ENCODE results near the gene AFM.

Gene AFM, protein sequence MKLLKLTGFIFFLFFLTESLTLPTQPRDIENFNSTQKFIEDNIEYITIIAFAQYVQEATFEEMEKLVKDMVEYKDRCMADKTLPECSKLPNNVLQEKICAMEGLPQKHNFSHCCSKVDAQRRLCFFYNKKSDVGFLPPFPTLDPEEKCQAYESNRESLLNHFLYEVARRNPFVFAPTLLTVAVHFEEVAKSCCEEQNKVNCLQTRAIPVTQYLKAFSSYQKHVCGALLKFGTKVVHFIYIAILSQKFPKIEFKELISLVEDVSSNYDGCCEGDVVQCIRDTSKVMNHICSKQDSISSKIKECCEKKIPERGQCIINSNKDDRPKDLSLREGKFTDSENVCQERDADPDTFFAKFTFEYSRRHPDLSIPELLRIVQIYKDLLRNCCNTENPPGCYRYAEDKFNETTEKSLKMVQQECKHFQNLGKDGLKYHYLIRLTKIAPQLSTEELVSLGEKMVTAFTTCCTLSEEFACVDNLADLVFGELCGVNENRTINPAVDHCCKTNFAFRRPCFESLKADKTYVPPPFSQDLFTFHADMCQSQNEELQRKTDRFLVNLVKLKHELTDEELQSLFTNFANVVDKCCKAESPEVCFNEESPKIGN

DNA sequence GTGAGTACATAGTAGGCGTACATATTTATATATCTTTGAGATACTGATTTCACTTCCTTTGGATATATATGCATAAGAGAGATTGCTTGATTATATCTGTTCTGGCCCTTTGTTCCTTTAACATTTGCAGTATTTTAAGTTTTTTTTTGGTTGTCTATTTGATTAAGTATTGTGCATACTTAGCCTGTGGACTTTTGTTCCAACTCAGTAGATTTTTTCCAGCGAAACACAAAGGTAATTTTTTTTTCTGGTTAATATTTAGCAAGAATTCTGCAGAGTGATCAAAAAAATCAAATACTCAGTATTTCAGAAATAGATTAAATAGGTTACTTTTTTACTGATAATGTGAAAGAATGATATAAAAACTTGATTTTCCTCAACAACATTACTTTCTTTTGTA is at the start of gene AFM:
Gene AFM, plus strand, starts transcription at position 388 of the 400 bp plus-strand sequence. CDS start 31 bp downstream, outside the sequence.
- no peak for DNase-seq (ENCODE audit: low spot score)

DNA sequence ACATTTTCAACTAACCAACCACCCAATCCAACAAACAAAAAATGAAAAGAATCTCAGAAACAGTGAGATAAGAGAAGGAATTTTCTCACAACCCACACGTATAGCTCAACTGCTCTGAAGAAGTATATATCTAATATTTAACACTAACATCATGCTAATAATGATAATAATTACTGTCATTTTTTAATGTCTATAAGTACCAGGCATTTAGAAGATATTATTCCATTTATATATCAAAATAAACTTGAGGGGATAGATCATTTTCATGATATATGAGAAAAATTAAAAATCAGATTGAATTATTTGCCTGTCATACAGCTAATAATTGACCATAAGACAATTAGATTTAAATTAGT is 49.8 kb upstream of the AFM start:
- no peak for DNase-seq (ENCODE audit: low spot score)

DNA sequence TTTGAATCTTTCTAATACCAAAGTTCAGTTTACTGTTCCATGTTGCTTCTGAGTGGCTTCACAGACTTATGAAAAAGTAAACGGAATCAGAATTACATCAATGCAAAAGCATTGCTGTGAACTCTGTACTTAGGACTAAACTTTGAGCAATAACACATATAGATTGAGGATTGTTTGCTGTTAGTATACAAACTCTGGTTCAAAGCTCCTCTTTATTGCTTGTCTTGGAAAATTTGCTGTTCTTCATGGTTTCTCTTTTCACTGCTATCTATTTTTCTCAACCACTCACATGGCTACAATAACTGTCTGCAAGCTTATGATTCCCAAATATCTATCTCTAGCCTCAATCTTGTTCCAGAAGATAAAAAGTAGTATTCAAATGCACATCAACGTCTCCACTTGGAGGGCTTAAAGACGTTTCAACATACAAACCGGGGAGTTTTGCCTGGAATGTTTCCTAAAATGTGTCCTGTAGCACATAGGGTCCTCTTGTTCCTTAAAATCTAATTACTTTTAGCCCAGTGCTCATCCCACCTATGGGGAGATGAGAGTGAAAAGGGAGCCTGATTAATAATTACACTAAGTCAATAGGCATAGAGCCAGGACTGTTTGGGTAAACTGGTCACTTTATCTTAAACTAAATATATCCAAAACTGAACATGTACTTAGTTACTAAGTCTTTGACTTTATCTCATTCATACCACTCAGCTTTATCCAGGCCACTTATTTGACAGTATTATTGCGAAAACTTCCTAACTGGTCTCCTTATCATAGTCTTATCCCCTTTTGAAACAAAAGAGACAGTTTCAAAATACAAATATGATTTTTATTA is 49.2 kb upstream of the AFM start:
- no peak for DNase-seq (ENCODE audit: low spot score)

DNA sequence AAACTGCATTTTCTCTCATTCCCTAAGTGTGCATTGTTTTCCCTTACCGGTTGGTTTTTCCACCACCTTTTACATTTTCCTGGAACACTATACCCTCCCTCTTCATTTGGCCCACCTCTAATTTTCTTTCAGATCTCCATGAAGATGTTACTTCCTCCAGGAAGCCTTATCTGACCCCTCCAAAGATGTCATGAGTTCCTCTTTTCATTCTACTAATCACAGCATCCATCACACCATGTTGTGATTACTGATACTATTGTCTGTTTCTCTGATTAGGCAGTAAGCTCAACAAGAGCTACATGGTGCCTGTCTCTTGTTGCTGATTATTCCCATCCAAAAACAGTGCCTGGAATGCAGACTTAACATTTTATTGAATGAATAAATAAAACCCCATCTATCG is 48.4 kb upstream of the AFM start:
- no peak for DNase-seq (ENCODE audit: low spot score)

DNA sequence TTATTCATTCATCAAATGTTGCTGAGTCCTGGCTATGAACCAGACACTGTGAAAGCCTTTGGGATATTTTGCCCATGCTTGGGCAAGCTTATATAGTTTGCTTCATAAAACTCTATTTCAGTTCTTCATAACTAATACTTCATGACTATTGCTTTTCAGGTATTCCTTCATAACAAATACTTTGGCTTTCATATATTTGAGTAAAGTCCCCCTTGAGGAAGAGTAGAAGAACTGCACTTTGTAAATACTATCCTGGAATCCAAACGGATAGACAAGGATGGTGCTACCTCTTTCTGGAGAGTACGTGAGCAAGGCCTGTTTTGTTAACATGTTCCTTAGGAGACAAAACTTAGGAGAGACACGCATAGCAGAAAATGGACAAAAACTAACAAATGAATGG is 47.2 kb upstream of the AFM start:
- DNase-seq (ENCODE audit: low spot score), result no peak

DNA sequence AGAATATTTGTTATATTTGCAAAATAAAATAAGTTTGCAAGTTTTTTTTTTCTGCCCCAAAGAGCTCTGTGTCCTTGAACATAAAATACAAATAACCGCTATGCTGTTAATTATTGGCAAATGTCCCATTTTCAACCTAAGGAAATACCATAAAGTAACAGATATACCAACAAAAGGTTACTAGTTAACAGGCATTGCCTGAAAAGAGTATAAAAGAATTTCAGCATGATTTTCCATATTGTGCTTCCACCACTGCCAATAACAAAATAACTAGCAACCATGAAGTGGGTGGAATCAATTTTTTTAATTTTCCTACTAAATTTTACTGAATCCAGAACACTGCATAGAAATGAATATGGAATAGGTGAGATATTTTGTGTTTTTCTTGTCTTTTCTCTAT is 45.6 kb upstream of the AFM start, which contains the start of gene AFP:
Gene AFP, plus strand, starts transcription at position 238 of the 400 bp plus-strand sequence. Its CDS starts 42 bp downstream, at position 280.
- DNase-seq (ENCODE audit: low spot score), result no peak

DNA sequence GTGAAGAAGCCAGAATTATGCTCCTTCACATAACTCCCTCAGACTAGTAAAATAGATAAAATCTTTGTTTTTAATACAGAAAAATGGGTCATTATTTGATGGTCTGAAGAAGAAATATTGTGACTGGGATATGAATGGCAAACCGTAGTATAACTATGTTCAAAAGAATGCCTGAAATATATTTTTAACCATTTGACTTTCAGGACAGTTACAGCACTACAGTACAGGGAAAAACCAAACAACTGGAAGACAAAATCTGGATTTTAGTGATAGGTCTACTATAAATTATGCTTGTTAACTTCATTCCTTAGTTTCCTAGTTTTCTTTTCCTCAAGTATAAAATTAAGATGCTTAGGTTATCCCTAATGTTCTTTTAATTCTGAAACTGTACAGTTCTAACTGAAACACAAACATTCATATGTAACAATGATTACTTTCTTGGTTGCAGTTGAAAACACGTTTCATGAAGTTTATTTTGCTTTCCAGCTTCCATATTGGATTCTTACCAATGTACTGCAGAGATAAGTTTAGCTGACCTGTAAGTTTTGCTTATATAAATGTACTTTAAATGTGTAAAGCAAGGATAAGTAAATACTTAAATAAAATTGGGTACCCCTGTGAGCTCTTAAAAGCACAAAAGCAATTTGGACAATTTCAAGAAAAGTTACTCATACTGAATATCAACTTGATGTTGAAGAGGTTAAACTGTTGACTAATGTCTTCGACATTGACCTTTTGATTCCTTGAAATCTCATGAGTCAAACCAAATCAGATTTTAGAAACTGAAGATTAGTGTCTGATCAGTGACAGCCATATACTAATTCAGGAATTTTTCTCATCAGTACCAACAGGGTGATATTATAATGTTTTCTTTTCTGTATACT is 44.6 kb upstream of the AFM start:
- DNase-seq (ENCODE audit: low spot score), result no peak

DNA sequence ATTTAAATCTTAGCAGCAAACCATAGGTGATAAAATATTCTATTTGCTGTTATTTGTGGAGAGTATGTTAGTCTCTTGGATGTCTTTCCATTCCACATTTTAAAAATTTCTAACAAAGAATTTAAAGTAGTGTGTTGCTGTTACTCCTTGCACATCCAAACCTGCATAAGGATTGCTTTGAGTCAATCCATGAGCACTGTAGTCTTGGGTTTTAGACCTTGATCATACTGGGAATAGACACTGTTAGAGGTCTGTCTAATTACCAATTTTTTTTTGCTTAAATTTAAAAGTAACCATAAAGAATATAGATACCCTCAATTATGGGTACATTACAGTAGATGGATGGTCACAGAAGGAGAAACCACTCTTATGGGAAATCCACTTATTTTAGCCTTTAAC is 44.0 kb upstream of the AFM start:
- DNase-seq (ENCODE audit: low spot score), result no peak

DNA sequence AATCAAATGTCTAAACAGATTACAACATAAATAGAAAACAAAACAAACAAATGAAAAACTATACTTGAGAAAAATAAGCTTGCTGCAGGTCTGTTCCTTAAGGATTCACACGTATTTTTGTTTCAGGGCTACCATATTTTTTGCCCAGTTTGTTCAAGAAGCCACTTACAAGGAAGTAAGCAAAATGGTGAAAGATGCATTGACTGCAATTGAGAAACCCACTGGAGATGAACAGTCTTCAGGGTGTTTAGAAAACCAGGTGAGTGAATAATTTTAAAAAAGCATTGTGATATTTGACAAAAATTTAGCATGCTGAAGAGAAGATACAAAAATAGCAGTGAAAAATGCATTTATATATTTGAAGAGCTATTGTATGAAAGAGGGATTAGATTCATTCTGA is 43.5 kb upstream of the AFM start:
- DNase-seq (ENCODE audit: low spot score), result no peak

DNA sequence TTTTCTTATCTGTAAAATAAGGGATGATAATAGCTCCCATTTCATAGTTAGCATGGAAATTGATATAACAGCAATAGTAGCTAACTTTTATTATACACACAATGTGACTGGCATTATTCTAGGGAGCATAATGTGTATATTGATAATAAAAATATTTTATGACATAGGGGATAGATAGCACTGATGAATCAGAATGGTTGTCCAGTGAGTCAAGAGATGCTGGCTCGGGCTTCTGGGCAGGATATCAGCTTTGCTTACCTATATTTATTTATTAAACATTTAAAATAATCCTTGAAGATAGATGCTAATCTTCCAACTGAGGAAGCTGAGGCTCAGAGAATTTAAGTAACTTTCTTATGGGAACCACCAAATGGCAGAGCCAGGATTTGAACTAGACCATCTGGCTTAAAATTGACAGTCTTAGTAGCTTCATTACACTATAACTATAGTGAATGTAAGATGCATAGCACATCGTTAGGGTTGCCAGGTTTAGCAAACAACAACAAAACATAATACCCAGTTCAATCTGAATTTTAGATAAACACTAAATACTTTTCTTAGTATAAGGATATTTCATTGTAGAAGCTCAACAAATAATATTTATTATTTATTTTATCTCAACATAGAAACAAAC is 42.8 kb upstream of the AFM start:
- DNase-seq (ENCODE audit: low spot score), result no peak

DNA sequence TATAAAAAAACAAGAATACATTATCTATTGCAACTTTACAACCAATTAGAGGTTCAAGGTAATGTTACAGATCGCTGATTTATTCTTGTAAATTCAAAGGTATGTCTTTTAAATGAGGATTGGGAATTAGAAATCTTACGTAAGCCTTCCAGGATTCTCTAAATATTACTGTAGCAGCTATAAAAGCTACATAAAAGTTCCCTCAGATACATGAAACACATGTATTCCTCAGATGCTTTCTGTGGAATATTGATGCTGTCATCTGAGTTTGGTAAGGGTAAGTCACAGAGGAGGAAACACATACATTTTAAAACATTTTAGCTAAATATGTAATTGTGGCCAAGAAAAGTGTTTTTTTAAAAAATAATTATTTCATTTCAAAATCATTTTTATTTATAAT is 42.1 kb upstream of the AFM start:
- DNase-seq (ENCODE audit: low spot score), result no peak

DNA sequence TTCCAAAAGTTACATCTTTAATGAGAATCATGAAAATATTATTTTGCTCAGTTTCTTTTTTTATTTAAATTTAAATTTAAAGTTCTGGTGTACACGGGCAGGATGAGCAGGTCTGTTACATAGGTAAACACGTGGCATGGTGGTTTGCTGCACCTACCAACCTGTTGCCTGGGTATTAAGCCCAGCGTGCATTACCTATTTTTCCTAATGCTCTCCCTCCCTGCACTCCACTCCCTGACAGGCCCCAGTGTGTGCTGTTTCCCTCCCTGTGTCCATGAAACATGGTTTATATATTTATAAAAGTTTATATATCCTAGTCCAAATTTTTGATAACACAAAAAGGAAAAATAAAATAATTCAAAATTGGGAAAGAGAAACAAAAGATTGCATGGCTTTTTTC is 41.6 kb upstream of the AFM start:
- no peak for DNase-seq (ENCODE audit: low spot score)

DNA sequence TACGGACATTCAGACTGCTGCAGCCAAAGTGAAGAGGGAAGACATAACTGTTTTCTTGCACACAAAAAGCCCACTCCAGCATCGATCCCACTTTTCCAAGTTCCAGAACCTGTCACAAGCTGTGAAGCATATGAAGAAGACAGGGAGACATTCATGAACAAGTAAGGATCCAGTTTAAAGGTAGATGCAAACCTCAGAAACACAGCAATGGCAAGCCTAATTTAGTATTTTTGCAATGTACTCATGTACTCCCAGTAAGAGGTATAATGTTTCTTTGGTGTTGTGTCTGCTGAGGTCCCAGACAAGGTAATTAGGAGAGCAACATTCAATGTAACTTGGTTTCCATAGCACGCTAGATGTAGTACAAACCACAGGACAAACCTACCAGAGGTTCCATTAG is 40.9 kb upstream of the AFM start:
- no peak for DNase-seq (ENCODE audit: low spot score)

DNA sequence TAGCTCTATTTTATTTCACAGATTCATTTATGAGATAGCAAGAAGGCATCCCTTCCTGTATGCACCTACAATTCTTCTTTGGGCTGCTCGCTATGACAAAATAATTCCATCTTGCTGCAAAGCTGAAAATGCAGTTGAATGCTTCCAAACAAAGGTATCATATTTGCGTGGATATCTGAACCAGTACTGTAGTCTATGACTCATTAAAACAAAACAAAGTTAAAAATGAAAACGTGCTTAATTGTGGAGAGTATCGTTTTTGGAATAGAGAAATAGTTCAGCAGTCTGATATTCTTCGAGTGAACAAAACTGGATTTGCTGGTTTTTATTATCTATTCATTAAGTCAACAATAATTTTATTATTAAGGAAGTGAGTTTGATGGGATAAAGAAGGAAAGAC is 39.3 kb upstream of the AFM start:
- no peak for DNase-seq (ENCODE audit: low spot score)

DNA sequence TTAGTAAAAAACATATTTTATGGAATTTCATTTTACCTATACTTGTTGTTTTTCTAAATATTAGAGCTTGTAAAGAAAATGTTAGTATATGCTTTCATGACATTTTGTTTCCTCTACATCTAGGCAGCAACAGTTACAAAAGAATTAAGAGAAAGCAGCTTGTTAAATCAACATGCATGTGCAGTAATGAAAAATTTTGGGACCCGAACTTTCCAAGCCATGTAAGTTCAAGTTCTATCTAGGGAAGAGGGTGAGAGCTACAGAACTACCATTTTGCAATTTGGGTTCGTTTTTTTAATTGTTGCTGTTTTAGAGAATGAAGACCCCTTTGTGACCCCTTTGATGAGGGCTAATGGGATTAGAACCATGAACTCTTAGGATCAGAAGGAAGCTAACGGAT is 38.3 kb upstream of the AFM start:
- DNase-seq (ENCODE audit: low spot score), result no peak

DNA sequence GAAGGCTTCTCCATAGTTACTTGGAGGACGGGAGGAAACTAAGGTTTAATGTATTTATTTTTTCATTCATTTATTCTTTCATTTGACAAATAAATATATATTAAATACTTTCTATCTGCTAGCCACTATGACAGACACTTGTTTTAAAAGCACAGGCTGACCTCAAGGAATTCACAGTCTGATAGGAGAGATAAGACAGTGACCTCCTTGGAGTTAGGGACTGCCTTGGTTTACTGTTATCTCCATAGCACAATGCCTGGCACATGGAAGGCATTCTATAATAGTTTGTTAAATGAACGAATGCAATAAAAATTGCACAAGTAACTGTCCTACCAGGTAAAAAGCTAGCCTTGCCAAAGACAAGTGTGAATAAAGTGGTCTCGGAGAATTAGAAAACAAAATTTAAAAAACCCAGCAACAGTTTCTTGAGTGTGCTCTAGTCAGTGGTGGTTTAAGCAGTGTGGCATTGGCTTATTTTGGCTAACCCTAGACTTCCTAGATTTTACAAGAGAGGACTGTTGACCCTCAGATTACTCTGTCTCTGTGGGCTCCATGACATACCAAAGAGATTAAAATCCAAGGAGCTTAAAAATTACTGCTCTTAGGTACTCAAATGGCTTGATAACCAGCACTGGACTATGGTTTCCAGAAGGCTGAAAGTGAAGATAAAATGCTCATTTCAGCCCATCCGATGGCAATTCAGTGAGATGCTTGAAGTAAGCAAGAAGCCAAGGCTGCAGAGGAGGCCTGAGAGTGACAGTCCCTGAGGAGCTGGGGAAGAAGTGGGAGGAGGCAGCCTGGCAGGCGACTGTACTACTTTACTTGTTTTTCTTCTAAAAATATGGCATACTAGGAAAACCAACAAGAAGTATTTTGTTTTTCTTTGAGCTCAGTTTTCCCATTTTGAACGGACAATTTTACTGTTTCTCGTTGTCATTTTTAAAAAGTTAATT is 35.9 kb upstream of the AFM start:
- no peak for DNase-seq (ENCODE audit: low spot score)

DNA sequence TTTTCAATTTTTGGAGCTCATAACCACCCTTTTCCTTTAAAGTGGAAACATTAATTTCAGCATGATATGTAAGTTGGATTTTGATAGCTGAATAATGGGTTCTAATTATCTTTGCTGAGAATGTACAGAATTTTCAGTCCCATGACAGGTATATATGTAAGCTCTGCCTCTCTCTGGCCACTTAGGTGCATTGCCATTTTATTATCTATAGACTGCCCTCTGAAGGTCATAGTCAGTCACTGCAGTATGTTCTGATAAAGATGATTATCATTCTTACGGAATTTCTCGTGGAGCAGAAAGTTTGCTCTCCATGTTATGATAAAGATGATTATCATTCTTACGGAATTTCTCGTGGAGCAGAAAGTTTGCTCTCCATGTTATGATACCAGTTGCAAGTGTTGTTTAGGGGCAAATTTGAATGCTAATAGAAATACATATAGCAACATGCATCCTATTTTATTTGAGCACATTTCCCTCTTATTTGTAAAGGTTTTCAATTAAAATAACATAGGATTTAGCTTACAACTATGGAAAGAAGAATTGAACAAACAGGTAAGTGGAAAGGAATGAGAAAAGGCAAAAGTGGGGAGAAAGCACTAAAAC is 35.1 kb upstream of the AFM start:
- peak; percentile 20 for DNase-seq (ENCODE audit: low spot score)

DNA sequence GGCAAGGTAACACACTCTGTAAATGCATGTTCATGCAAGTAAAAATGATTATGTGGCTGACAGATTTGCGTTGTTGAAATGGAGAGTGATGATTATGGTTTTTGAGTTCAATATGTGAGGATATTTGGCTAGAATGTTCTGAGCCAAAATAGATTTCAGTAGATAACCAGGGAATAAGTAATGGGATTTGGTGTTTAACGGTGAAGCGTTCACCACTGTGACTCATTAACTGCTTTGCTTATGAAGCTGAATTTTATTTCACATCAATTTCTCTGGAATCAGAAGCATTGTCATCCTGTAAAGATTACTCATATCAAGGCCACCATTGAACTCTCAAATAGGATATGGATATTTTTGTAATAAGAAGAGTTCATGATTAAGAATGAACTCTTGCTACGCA is 33.9 kb upstream of the AFM start:
- DNase-seq (ENCODE audit: low spot score), result no peak

DNA sequence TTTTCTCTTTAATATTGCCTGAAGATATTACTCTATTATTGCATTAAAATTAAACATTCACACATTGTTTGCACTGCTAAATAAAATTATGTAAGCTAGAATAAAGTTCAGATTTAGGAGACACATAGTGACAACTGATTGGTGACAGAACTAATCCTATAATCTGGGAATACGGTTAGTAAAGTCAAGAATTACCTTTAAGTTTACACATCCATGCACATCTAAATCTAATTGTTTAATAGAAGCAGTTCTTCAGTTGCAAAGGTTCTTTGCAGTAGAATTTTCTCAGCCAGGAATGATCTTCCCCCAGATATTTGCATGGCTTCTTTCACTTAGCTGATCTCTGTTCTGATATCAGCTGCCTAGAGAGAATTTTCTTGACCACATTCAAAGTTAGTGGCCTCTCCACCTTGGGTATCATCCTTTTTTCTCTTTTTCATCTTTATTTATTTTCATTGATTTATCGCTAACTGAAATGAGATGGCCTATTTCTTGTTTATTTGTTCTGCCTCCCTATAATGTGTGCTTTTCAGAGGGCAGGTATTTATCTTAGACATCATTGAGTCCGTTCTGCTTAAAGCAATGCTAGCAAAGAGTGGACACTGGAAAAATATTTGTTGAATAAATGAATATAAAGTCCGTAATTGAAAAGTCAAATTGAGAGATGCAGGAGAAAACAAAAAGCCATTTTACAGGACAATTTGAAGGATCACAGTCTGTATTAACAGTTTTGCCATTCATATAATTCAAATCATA is 32.9 kb upstream of the AFM start:
- DNase-seq (ENCODE audit: low spot score), result no peak
